NT2/D1 (cell line): ENCODE data around the gene FGF18.

Source experiments
- SUZ12 ChIP-seq: IDR thresholded peaks from 2 replicates; pipeline ENCODE4 v1.6.1; 2011; ENCODE audit not compliant: insufficient read length, insufficient read depth; ENCODE audit errors: extremely low read depth
- YY1 ChIP-seq: IDR thresholded peaks from 2 replicates; pipeline ENCODE4 v1.6.1; 2011; ENCODE audit not compliant: insufficient read length, insufficient read depth
- ZNF274 ChIP-seq: IDR thresholded peaks from 2 replicates; pipeline ENCODE4 v1.6.1; 2011; ENCODE audit warnings: mild to moderate bottlenecking, low read depth, low read length

- TF ChIP-seq YY1 (no peak), ZNF274 (no peak), SUZ12 (no peak)
These were observed 10.1 kb downstream of the FGF18 start for GRCh38 chr5:171429543-171429910.
